GM21447 (cell line): ENCODE data around the gene GCNT4.
"Not testable (repeated sequence)": the region's sequence is repeated elsewhere in the genome, so short reads cannot be mapped to it uniquely, and the experiment has no call there.

Experiments used
- ATAC-seq: cut with Tn5 transposase; IDR thresholded peaks from one replicate; pipeline ENCODE4 v1.9.1; 2021; ENCODE audit not compliant: unreplicated experiment

Gene GCNT4

DNA sequence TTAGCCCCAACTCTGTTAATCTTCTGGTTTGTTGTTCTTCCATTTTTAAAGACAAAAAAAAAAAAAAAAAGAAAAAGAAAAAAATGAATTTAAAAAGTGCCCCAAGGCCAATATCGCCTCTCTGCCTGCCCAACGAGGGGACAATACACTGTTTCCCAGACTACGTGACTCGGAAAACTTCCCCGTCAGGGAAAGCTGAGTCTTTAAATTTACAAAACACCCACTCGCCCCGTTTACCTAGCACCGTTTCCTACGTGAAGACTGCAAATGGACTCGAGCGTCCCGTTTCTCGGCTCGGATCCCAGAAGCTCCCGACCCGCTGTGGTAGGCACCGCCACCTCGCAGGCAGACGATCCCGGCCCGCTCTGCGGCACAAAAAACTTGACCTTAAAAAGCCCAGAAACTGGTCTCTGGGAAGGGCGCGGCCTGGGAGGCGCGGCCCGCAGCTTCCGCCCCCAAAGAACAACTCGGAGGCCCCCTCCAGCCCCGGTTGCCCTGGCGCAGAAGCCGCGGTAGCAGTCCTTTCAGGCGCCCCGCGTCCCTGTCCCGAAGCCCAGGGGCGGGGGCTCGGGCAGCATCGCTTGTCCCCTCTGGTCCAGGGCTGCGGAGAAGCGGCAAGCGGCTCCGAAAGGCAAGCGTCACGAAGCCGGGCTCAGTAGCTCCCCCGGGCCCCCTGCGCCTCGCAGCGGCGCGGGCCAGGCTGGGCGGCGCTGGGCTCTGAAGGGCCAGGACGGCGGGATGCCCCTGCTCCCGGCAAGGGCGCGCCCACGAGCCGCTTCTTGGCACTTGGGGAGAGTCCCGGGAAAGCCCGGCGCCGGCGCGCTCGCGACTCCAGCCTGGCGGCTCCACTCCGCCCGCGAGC, at the start of gene GCNT4:
Gene GCNT4 (minus strand): TSS at position 367 of the 862 bp plus-strand sequence. CDS start 22,521 bp downstream, outside the sequence.
- no peak for ATAC-seq

GRCh38 chr5:75095956-75096355, 43.6 kb upstream of the GCNT4 start:
- ATAC-seq, result not testable (repeated sequence)

GRCh38 chr5:75091597-75091996, 39.2 kb upstream of the GCNT4 start:
- ATAC-seq, result no peak

- ATAC-seq, result no peak
Measured at GRCh38 chr5:75089662-75090061, 37.3 kb upstream of the GCNT4 start.

DNA sequence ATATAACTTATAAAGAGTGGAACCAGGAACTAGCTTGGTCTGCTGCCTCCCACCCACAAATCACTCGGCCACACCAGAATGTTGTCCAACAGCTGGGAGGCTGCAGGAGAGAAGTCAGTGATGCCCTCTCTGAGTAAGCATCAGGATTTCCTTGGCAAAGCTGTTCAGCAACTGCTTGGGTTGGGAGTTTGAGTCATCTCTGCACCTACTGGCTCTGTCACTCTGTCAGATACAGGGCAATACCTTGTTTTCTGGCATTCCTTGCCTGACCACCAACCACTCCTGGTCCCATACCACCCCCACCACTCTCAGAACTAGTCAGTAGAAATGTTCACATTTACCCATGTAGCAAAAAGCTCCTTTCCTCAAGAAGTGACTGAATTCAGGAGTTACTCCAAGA, 36.8 kb upstream of the GCNT4 start:
- ATAC-seq, result no peak

- ATAC-seq, result no peak
Measured at GRCh38 chr5:75088648-75089047, 36.3 kb upstream of the GCNT4 start.

DNA sequence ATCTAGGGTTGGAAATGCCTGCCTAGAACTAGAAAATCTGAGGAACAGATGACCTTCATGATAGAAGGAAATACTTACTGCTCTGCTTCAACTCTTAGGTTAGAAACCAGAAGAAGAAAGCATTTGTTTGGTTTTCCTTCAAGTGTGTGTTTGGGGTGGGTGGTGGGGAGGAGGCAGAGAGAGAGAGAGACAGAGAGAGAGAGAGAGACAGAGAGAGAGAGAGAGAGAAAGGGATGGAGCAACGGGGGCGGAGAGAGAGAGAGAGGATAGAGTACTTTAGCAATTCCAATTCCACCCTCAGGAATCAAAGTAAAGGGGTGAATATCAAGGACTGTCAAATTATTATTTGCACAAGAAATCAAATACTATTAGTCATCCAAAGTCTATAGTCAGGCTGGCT, 29.2 kb upstream of the GCNT4 start:
- no peak for ATAC-seq

- ATAC-seq, result not testable (repeated sequence)
Measured at GRCh38 chr5:75079346-75079745, 27.0 kb upstream of the GCNT4 start.

- no peak for ATAC-seq
Measured at GRCh38 chr5:75078027-75078426, 25.7 kb upstream of the GCNT4 start.

GRCh38 chr5:75072061-75072460, 19.7 kb upstream of the GCNT4 start:
- ATAC-seq, result no peak

DNA sequence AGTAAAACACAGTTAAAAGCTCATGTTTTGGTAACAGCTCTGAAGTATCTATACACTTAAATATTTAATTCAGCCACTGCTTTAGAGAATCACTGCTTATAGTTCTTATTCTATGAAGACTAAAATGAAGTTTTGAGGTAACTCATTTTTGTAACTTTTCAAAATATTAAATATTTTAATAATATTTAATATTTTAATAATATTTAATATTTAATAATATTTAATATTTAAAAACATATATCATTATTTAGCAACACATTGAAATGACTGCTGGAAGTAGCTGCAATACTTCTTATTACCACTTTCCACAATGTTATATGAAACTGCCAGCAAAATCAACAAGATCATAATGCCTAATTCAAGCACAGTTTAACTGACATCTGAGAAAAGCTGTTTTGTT, 18.7 kb upstream of the GCNT4 start:
- ATAC-seq, result no peak

- no peak for ATAC-seq
Measured at GRCh38 chr5:75067434-75067833, 15.1 kb upstream of the GCNT4 start.

- ATAC-seq, result no peak
Measured at GRCh38 chr5:75062925-75063531, 10.7 kb upstream of the GCNT4 start.

- ATAC-seq, result no peak
Measured at GRCh38 chr5:75059912-75060545, 7.7 kb upstream of the GCNT4 start.

DNA sequence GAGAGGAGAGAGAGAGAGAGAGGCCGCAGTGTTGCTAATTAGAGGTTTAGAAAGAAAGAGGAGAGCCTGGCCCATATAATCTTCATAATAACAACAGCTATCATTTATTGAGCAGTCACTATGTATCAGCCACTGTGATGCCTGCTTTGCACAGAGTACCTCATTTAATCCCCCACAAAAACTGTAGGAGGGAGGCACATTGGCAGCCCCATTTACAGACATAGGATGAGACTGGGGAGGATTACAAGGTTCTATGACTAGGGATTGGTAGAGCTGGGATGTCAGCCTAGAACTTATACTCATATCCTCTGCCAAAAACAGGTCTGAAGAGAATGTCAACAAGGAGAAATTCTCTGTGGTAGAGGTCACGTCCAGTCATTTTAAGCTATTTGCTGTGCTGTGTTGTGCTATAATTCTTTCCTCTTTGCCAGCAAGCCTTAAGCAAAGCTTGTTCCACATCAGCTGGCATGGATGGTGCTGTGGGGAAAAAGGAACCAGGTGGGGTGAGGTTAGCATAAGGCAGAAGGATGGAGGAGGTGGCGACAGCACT, 6.7 kb upstream of the GCNT4 start:
- no peak for ATAC-seq

DNA sequence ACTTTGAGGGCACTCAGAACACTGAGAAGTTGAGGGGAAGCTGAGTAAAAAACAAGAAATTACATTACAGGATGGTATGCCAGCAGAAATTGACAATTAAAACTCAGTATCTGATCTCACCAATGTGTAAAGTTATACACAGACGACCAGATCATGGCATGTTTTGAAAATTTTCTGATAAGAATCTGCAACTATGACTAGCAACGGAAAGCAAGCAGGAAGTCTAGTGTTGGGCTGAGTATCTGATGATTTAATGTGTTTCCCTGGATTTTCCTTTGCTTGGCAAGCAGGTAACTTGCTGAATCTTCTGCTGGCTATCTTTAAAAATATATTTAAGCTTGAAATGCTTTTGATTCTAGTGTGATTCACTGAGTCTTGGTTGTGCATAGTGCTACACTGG, 5.2 kb upstream of the GCNT4 start:
- no peak for ATAC-seq

- no peak for ATAC-seq
Measured at GRCh38 chr5:75055727-75056144, 3.4 kb upstream of the GCNT4 start.

DNA sequence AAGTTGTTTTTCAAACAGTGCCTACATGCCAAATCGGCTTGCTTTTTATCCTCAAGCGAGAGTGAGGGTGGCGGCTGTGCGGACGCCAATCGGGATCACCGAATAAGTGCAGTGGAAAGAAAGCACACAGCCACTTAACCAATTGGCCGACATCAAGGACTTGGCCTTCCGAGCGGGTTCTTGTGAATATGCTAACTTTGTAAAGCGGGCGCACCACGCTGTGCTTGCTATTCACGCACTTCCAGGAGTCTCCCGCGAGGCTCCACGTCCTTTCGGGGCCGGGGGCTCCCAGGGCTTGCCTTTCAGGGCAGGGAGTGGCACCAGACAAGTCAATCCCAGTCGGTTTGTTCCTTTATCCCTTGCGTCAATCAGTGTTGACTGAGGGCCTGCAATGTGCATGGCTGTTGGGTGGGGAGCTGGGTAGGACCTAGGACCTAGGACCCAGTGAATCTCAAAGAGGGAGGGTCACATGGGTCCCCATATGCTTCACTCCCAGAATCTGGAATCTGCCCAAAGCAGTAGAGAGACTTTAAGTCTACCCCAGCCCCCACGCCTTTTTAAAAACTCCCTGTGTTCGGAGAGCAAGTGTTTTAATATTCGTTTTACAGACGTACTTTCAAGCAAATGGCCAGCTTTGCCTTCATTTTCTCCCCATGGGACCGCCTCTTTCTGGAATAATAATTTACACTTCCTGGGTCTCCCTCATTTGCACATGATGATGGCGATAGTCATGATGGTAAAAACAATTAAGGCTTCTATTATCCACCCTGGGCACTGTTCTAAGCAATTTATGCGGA, 2.0 kb upstream of the GCNT4 start:
- no peak for ATAC-seq

GRCh38 chr5:75053304-75054133, 1.2 kb upstream of the GCNT4 start:
- ATAC-seq, result no peak

GRCh38 chr5:75053054-75053303, 621 bp upstream of the GCNT4 start:
- no peak for ATAC-seq
